Osteocyte (in vitro differentiated cells): ENCODE data around the gene DCDC2C. TPM values are rescaled to one million over a fixed set of nuclear protein-coding genes. Genes with fewer than 3 reads are reported as not detected.

Experiments
- DNase-seq: peaks from one replicate; pipeline ENCODE4 v3.0.0; 2021; ENCODE audit warnings: mixed read lengths; ENCODE audit not compliant: unreplicated experiment; ENCODE audit errors: extremely low spot score
- H3K27ac Mint-ChIP-seq: one replicate; pipeline ENCODE4 v1.8.0; 2021; ENCODE audit warnings: mild to moderate bottlenecking, mixed read lengths; ENCODE audit not compliant: unreplicated experiment
- H3K27me3 Mint-ChIP-seq: one replicate; pipeline ENCODE4 v1.8.0; 2021; ENCODE audit warnings: mixed read lengths; ENCODE audit not compliant: unreplicated experiment
- H3K36me3 Mint-ChIP-seq: one replicate; pipeline ENCODE4 v1.8.0; 2021; ENCODE audit warnings: mixed read lengths; ENCODE audit not compliant: unreplicated experiment
- H3K4me1 Mint-ChIP-seq: one replicate; pipeline ENCODE4 v1.8.0; 2021; ENCODE audit warnings: mixed read lengths; ENCODE audit not compliant: unreplicated experiment
- H3K4me3 Mint-ChIP-seq: one replicate; pipeline ENCODE4 v1.8.0; 2021; ENCODE audit warnings: mild to moderate bottlenecking, moderate library complexity, mixed read lengths; ENCODE audit not compliant: unreplicated experiment
- H3K9me3 Mint-ChIP-seq: one replicate; pipeline ENCODE4 v1.8.0; 2021; ENCODE audit warnings: mixed read lengths; ENCODE audit not compliant: unreplicated experiment
- CTCF ChIP-seq: fragments of 200-600 bp; sonication (generic); IDR thresholded peaks from 2 replicates; pipeline ENCODE4 v1.5.0; 2021; ENCODE audit warnings: antibody characterized with exemption, mild to moderate bottlenecking, moderate library complexity
- total RNA-seq: library from RNA; stranded (reverse); gene quantifications from 2 replicates; pipeline ENCODE4 v1.2.1, GENCODE V29; 2021

DCDC2C gene
- total RNA-seq, 1 donor from 2014 or later = not detected

GRCh38 chr2:3737128-3737527 lies 33.8 kb downstream of the DCDC2C start:
- no peak overlapping the region for H3K4me3 Mint-ChIP-seq
- H3K9me3 Mint-ChIP-seq = no peaks in the 10 kb centered on the region
- H3K27ac Mint-ChIP-seq = no peak overlapping the region
- no peak for TF ChIP-seq CTCF
- H3K36me3 Mint-ChIP-seq = no peaks in the 10 kb centered on the region
- H3K4me1 Mint-ChIP-seq = no peaks in the 10 kb centered on the region
- peak; percentile 40 for DNase-seq
- H3K27me3 Mint-ChIP-seq = peaks cover 9% of the 10 kb centered on the region

GRCh38 chr2:3738454-3738853 lies 35.1 kb downstream of the DCDC2C start:
- Mint-ChIP-seq H3K9me3 (no peaks in the 10 kb centered on the region), H3K27ac (no peak overlapping the region), H3K27me3 (peaks cover 9% of the 10 kb centered on the region), H3K36me3 (no peaks in the 10 kb centered on the region), H3K4me3 (no peak overlapping the region), H3K4me1 (no peaks in the 10 kb centered on the region)
- peak; percentile 44 for DNase-seq
- peak; percentile 38 for TF ChIP-seq CTCF

GRCh38 chr2:3739313-3739712 lies 35.9 kb downstream of the DCDC2C start:
- H3K4me3 Mint-ChIP-seq = no peak overlapping the region
- H3K9me3 Mint-ChIP-seq = no peaks in the 10 kb centered on the region
- peak; percentile 69 for DNase-seq
- peaks cover 9% of the 10 kb centered on the region for H3K27me3 Mint-ChIP-seq
- H3K36me3 Mint-ChIP-seq = no peaks in the 10 kb centered on the region
- H3K27ac Mint-ChIP-seq = no peak overlapping the region
- no peaks in the 10 kb centered on the region for H3K4me1 Mint-ChIP-seq
- TF ChIP-seq CTCF = no peak

- Mint-ChIP-seq H3K4me3 (no peak overlapping the region), H3K9me3 (no peaks in the 10 kb centered on the region), H3K27me3 (no peaks in the 10 kb centered on the region), H3K36me3 (no peaks in the 10 kb centered on the region), H3K27ac (no peak overlapping the region), H3K4me1 (no peaks in the 10 kb centered on the region)
- no peak for TF ChIP-seq CTCF
- peak; percentile 34 for DNase-seq
Observed at GRCh38 chr2:3741396-3741795, 38.0 kb downstream of the DCDC2C start.

- H3K4me3 Mint-ChIP-seq = no peak overlapping the region
- no peaks in the 10 kb centered on the region for H3K9me3 Mint-ChIP-seq
- peak; percentile 64 for DNase-seq
- H3K36me3 Mint-ChIP-seq = no peaks in the 10 kb centered on the region
- no peaks in the 10 kb centered on the region for H3K27me3 Mint-ChIP-seq
- H3K27ac Mint-ChIP-seq = no peak overlapping the region
- TF ChIP-seq CTCF = no peak
- no peaks in the 10 kb centered on the region for H3K4me1 Mint-ChIP-seq
Observed at GRCh38 chr2:3741867-3742602, 38.7 kb downstream of the DCDC2C start.
